Fibroblast of peridontal ligament (primary cell): ENCODE measurements around the gene OPA3.
"Not testable (repeated sequence)": the region's sequence is repeated elsewhere in the genome, so short reads cannot be mapped to it uniquely, and the experiment has no call there.

ENCODE experiments used
- DNase-seq: peaks from one replicate; pipeline ENCODE4 v3.0.0-alpha.2; 2010; ENCODE audit errors: extremely low read depth

The OPA3 gene

GRCh38 chr19:45522010-45522941 lies 62.3 kb downstream of the OPA3 start:
- DNase-seq: no peak

GRCh38 chr19:45518469-45518826 lies 66.2 kb downstream of the OPA3 start:
- no peak for DNase-seq

- no peak for DNase-seq
Observed at GRCh38 chr19:45517641-45518468, 66.7 kb downstream of the OPA3 start.

GRCh38 chr19:45517238-45517637 lies 67.4 kb downstream of the OPA3 start:
- DNase-seq: no peak

GRCh38 chr19:45515807-45516401 lies 68.7 kb downstream of the OPA3 start:
- no peak for DNase-seq

GRCh38 chr19:45515081-45515624 lies 69.4 kb downstream of the OPA3 start:
- no peak for DNase-seq

- no peak for DNase-seq
Observed at GRCh38 chr19:45514376-45515051, 70.1 kb downstream of the OPA3 start.

GRCh38 chr19:45512881-45513483 lies 71.6 kb downstream of the OPA3 start:
- DNase-seq: no peak

GRCh38 chr19:45511074-45511473 lies 73.5 kb downstream of the OPA3 start:
- no peak for DNase-seq

- DNase-seq: not testable (repeated sequence)
Observed at GRCh38 chr19:45510352-45510751, 74.2 kb downstream of the OPA3 start.

GRCh38 chr19:45509692-45510015 lies 74.9 kb downstream of the OPA3 start:
- DNase-seq: no peak

- peak; percentile 41 for DNase-seq
Observed at GRCh38 chr19:45508861-45509691, 75.5 kb downstream of the OPA3 start.

- DNase-seq: no peak
Observed at GRCh38 chr19:45508417-45508860, 76.2 kb downstream of the OPA3 start.

- no peak for DNase-seq
Observed at GRCh38 chr19:45507872-45508416, 76.7 kb downstream of the OPA3 start.

GRCh38 chr19:45506989-45507871 lies 77.4 kb downstream of the OPA3 start, which contains the start of gene VASP:
VASP (plus strand) TSS chr19:45507479; CDS start chr19:45507772, 293 bp downstream.
- DNase-seq: peak; percentile 70

- peak; percentile 73 for DNase-seq
Observed at GRCh38 chr19:45506246-45506988, 78.2 kb downstream of the OPA3 start.

- no peak for DNase-seq
Observed at GRCh38 chr19:45505996-45506245, 78.7 kb downstream of the OPA3 start.
